SU-DHL-6 (cell line): ENCODE measurements around the gene SLC7A9.

Experiments
- H2AFZ ChIP-seq: fragments of 200-600 bp; sonication (generic); 2 replicates; pipeline ENCODE4 v1.6.1; 2014; ENCODE audit warnings: low read depth, mild to moderate bottlenecking, moderate library complexity, mixed read lengths, antibody characterized with exemption, low read length; ENCODE audit not compliant: severe bottlenecking
- H3F3A ChIP-seq: fragments of 200-600 bp; shearing (Covaris generic); 2 replicates; pipeline ENCODE4 v1.6.0; 2016; ENCODE audit warnings: antibody characterized with exemption, mild to moderate bottlenecking; ENCODE audit not compliant: insufficient read depth
- H3K27ac ChIP-seq: fragments of 200-600 bp; sonication (generic); 2 replicates; pipeline ENCODE4 v1.5.1; 2016; ENCODE audit warnings: low read depth, mild to moderate bottlenecking, low read length, moderate library complexity, mixed read lengths
- H3K27me3 ChIP-seq: fragments of 200-600 bp; sonication (generic), shearing (Covaris generic); 2 replicates; pipeline ENCODE4 v1.6.0; 2014; ENCODE audit warnings: mild to moderate bottlenecking, low read length
- H3K36me3 ChIP-seq: fragments of 200-600 bp; sonication (generic); 2 replicates; pipeline ENCODE4 v1.6.1; 2014; ENCODE audit warnings: mild to moderate bottlenecking, low read length, mixed read lengths
- H3K4me2 ChIP-seq: fragments of 300-600, 200-600 bp; shearing (Covaris generic), sonication (generic); 2 replicates; pipeline ENCODE4 v1.6.0; 2014; ENCODE audit warnings: low read length, low read depth, mild to moderate bottlenecking; ENCODE audit not compliant: poor library complexity, severe bottlenecking
- H3K4me3 ChIP-seq: fragments of 200-600 bp; sonication (generic); 2 replicates; pipeline ENCODE4 v1.5.1; 2014; ENCODE audit warnings: antibody characterized with exemption, low read length, mild to moderate bottlenecking, mixed read lengths; ENCODE audit not compliant: insufficient read depth, poor library complexity, severe bottlenecking
- H3K79me2 ChIP-seq: fragments of 200-600 bp; sonication (generic); 2 replicates; pipeline ENCODE4 v1.6.1; 2014; ENCODE audit warnings: mild to moderate bottlenecking, low read length, moderate library complexity; ENCODE audit not compliant: insufficient read depth
- H3K9ac ChIP-seq: fragments of 200-600 bp; sonication (generic); 2 replicates; pipeline ENCODE4 v1.7.0; 2014; ENCODE audit warnings: mild to moderate bottlenecking, low read length
- H3K9me2 ChIP-seq: fragments of 200-600 bp; sonication (generic); replicated peaks from 2 replicates; pipeline ENCODE4 v1.6.1; 2014; ENCODE audit warnings: low read length; ENCODE audit not compliant: insufficient read depth
- H3K9me3 ChIP-seq: fragments of 200-600 bp; sonication (generic); 2 replicates; pipeline ENCODE4 v1.6.1; 2014; ENCODE audit warnings: low read length, mixed read lengths; ENCODE audit not compliant: insufficient read depth
- H4K20me1 ChIP-seq: fragments of 200-600 bp; sonication (generic); 2 replicates; pipeline ENCODE4 v1.6.1; 2014; ENCODE audit warnings: low read depth, mild to moderate bottlenecking, antibody characterized with exemption, low read length, moderate library complexity, mixed read lengths
- CTCF ChIP-seq: fragments of 200-600 bp; sonication (generic); IDR thresholded peaks from one replicate; pipeline ENCODE4 v1.5.1; 2017; ENCODE audit warnings: antibody characterized with exemption, mild to moderate bottlenecking, low read length, moderate library complexity; ENCODE audit not compliant: insufficient read depth, poor library complexity, severe bottlenecking
- EZH2phosphoT487 ChIP-seq: fragments of 200-600 bp; sonication (generic), shearing (Covaris generic); conservative IDR thresholded peaks from 2 replicates; pipeline ENCODE4 v1.6.1; 2018; ENCODE audit warnings: mild to moderate bottlenecking, antibody characterized with exemption, low read length, moderate library complexity, mixed read lengths

Gene SLC7A9

DNA sequence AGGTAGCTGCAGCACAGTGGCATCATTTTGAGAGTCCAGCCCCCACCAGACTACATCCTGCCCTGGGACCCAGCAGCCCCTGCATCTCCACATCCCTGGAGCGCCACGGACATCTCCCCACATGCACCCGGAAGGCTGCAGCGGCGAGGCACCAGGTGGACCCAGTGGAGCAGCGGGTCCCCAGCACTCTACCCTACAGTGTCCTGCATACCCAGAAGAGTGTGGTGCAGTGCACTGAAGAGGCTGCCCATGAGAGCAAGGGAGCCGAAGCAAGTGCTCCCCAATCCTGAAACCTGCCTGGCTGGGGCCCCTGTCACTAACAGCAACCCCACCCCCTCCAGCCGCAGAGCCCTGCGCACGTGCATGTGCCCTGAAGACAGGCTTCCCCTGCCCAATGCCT is 21.3 kb upstream of the SLC7A9 start:
- Histone ChIP-seq H3K79me2 (no peaks in the 10 kb centered on the region), H3F3A (no peaks in the 10 kb centered on the region), H2AFZ (no peak overlapping the region), H3K27me3 (no peaks in the 10 kb centered on the region), H3K9me3 (no peaks in the 10 kb centered on the region; the same call in 1 of the 2 replicates), H3K9me2 (no peaks in the 10 kb centered on the region), H3K36me3 (0 out of 2 replicates have a peak, but pooled peaks cover 6% of the 10 kb centered on the region), H4K20me1 (no peaks in the 10 kb centered on the region), H3K4me3 (no peak overlapping the region), H3K27ac (no peak overlapping the region), H3K4me2 (no peak overlapping the region), H3K9ac (no peak overlapping the region)
- no peak for TF ChIP-seq CTCF
- no peak for TF ChIP-seq EZH2phosphoT487

DNA sequence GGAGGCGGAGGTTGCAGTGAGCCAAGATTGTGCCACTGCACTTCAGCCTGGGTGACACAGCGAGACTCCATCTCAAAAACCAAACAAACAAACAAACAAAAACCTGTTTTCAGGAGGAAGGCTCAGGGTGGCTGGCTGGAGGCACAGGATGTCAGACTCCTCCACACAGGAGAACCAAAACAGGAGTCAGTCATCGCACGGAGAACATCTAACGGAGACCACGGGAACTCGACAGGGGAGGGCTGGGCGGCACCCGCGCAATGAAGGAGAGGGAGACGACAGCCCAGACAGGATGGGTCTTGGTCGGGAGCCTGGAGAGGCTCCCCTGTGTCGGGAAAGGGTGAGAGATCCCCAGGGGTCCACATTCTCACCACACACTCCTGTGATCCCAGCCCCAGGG is 20.8 kb upstream of the SLC7A9 start:
- H3K9me2 ChIP-seq, result no peaks in the 10 kb centered on the region
- H3K9me3 ChIP-seq, result no peaks in the 10 kb centered on the region; the same call in 1 of the 2 replicates
- H3K9ac ChIP-seq, result no peak overlapping the region
- no peak overlapping the region for H2AFZ ChIP-seq
- H3K4me3 ChIP-seq, result no peak overlapping the region
- no peak overlapping the region for H3K27ac ChIP-seq
- TF ChIP-seq CTCF (no peak), EZH2phosphoT487 (no peak)
- no peaks in the 10 kb centered on the region for H3K79me2 ChIP-seq
- H3K36me3 ChIP-seq, result 0 out of 2 replicates have a peak, but pooled peaks cover 6% of the 10 kb centered on the region
- no peaks in the 10 kb centered on the region for H3K27me3 ChIP-seq
- no peaks in the 10 kb centered on the region for H3F3A ChIP-seq
- no peak overlapping the region for H3K4me2 ChIP-seq
- no peaks in the 10 kb centered on the region for H4K20me1 ChIP-seq

DNA sequence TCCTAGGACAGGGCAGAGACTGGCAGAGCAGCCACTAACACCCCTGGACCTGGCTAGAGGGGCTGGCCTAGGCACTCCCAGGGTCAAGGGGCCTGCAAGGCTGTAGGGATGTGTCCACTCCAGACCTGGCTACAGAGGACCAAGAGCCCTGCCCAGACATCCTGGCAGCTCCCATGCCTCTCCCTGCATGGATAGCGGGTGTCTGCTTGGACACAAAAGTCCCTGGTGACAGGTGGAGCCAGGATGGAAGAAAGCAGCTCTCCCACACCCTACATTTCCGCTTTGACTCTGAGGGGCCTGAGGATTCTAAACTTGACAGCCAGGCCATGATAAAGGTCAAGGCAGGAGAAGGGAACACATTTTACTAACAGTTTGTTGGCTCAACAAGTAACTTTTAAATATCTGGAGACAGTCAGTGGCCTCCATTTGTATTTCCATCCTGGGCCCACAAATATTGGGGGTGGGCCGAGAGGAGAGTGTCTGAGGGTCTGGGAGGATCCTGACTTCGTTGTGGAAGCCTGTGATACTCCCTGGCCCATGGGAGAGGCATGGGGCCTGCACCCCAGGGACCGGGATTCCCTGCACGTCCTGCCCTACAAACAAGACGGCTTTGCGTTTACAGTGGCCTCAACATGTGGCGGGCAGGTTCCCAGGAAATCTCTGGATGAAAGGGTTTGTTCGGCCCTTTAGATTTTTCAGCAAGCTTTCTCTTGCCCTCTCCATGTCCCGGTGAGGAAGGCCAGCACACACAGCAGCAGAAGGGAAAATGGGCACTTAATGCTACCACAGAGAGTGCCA is 19.8 kb upstream of the SLC7A9 start:
- TF ChIP-seq EZH2phosphoT487 (no peak), CTCF (no peak)
- Histone ChIP-seq H3K36me3 (0 out of 2 replicates have a peak, but pooled peaks cover 6% of the 10 kb centered on the region), H3K79me2 (no peaks in the 10 kb centered on the region), H3K9ac (no peak overlapping the region), H4K20me1 (no peaks in the 10 kb centered on the region), H3K9me3 (no peaks in the 10 kb centered on the region; the same call in 1 of the 2 replicates), H3K4me3 (no peak overlapping the region), H3K27ac (no peak overlapping the region), H3K4me2 (no peak overlapping the region), H2AFZ (no peak overlapping the region), H3K9me2 (no peaks in the 10 kb centered on the region), H3K27me3 (no peaks in the 10 kb centered on the region), H3F3A (no peaks in the 10 kb centered on the region)
